HG02943 (cell line): ENCODE data around the gene CEACAM19.
"Not testable (repeated sequence)": the region's sequence is repeated elsewhere in the genome, so short reads cannot be mapped to it uniquely, and the experiment has no call there.

Experiments used
- ATAC-seq: cut with Tn5 transposase; IDR thresholded peaks from one replicate; pipeline ENCODE4 v1.9.1; 2021; ENCODE audit warnings: mild to moderate bottlenecking, low read depth, moderate library complexity; ENCODE audit not compliant: unreplicated experiment

CEACAM19 gene

DNA sequence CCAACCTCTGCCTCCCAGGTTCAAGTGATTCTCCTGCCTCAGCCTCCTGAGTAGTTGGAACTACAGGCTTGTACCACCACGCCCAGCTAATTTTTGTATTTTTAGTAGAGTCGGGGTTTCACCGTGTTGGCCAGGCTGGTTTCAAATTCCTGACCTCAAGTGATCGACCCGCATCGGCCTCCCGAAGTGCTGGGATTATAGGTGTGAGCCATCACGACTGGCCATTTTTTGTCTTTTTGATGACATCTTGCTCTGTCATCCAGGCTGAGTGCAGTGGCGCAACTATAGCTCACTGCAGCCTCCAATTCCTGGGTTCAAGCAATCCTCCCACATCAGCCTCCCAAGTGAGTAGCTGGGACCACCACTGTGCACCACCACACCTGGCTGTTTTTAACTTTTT is 49.1 kb downstream of the CEACAM19 start:
- not testable (repeated sequence) for ATAC-seq

DNA sequence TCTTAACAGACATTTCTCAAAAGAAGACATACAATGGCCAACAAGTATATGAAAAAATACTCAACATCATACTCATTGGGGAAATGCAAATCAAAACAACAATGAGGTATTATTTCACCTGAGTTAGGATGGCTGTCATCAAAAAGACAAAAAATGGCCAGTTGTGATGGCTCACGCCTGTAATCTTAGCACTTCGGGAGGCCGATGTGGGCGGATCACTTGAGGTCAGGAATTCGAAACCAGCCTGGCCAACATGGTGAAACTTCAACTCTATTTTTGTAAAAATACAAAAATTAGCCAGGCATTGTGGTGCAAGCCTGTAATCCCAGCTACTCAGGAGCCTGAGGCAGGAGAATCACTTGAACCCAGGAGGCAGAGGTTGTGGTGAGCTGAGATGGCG is 49.7 kb downstream of the CEACAM19 start:
- no peak for ATAC-seq

DNA sequence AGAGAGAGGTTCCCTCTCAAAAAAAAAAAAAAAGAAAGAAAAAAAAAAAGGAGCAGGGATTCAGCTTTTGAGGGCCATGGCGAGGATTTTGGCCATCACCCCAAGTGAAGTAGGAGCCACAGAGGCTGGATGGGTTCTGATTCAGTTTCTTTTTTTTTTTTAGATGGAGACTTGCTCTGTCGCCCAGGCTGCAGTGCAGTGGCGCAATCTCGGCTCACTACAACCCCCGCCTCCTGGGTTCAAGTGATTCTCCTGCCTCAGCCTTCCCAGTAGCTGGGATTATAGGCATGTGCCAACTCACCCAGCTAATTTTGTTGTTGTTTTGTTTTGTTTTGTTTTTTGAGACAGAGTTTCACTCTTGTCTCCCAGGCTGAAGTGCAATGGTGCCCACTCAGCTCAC is 50.1 kb downstream of the CEACAM19 start:
- not testable (repeated sequence) for ATAC-seq

DNA sequence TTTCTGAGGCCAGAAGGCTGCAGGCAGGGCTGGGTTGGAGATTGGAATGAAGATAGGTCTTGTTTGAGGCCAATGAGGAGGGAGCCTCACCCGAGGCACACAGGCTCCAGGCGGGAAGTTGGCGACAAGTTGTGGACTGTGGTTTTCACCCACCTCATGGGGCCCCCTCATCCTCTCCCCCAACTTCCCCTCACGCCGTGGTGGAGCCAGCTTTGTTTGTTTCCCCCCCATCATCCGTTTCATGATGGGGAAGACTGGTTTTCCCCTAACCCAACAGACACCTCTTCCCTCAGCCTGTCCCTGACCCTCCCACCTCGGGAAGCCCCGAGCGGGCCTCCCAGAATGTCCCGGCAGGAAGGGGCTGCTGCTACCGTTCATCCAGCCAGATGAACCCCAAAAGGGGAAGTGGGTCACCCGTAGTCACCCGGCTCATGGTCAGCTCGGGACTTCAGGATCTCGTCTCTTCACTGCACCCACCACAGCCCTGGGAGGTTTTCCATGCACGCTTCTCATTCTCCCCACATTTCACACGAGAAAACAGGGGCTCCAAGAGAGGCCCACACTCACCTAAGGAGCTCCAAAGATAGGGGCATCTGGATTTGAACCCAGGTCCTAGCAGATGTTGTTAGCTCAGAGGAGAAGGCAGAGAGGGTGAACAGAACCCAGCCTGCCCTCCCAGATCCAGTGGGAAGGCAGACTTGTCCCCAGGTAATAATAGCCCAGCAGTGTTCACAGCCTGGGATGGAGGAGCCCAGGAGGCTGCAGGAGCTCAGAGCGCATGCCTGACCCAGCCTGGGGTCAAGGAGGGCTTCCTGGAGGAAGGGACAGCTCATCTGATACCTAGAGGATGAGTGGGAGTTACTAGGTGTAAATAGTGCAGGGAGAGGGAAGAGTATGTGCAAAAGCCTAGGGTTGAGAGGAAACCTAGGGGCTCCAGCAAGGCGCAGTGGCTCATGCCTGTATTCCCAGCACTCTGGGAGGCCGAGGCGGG is 51.1 kb downstream of the CEACAM19 start:
- no peak for ATAC-seq

DNA sequence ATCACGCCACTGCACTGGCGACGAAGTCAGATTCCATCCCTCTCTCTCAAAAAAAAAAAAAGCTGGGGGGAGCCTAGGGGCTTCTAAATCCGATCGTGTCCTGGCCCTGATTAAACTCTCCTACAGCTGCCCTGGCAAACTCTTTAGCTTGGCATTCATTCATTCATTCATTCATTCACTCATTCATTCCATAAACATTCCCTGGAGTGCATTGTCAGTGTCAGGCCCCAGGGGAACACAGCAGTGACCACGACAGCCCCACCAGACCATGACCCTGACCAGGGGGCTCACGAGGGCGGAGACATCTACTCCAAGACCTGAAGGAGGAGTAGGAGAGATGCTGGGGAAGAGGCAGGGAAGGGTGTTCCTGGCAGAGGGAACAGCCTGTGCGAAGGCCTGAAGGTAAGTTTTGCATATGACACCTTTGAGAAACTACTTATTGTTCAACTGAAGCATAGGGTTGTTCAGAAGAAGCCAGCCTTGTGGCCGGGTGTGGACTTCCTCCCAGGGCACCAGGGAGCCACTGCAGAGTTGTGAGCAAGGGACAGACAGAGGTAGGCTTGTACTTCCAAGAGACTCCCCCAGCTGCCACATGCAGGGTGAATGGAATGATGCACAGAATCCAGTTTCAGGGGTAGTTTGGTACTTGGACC is 52.1 kb downstream of the CEACAM19 start:
- peak; percentile 30 for ATAC-seq

DNA sequence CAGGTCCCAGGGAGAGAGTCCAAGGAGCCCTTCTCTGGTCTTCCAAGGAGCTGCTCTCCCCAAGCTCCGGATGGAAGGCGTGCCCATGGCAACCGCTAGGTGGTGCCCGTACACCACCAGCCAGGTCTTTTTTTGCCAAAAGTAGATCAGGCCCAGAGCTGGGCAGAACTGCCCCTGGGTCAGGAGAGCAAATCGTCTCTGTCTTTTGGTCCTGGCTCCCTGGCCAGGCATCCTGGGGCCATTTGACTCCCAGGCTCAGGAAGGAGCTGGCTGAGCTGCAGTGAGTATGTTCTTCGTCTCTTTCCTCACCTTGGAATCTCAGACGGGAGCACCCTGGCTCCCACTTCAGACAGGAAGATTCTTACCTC is 52.7 kb downstream of the CEACAM19 start:
- ATAC-seq: peak; percentile 57

DNA sequence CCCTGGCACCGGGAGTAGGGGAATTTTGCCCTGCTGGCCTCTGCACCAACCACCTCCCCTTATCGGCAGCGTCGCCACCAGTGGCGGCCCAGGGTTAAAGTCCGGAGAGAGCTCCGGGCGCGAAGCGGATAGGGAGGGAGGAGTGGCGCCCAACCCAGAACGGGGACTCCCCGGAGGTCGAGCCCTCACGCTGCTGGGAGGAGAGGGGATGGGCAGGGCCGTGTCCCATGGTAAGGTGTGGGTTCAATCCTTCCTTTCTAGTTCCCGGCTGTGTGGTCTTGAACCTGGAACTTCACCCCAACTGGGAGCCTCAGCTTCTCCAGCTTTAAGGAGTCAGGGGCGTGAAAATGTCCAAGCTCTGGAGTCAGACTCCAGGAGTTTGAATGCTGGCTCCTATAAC is 54.0 kb downstream of the CEACAM19 start:
- no peak for ATAC-seq

DNA sequence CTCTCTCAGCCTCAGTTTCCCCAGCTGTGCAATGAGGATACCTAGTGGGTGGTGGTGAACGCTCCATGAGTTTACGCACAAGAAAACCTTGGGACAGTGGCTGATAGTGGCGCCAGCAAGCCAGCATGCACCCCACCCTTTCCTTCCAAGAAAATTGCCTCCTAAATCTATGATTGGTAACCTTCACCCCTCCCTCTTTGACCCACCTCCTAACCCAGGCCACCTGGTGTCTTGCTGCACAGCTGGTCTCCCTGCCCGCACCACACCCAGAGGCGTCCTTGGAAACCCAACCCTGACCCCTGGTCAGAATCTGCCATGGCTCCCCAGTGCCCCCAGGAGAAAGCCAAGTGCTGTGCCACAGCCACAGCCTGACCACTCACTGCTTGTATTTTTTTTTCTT is 54.4 kb downstream of the CEACAM19 start:
- ATAC-seq: no peak

DNA sequence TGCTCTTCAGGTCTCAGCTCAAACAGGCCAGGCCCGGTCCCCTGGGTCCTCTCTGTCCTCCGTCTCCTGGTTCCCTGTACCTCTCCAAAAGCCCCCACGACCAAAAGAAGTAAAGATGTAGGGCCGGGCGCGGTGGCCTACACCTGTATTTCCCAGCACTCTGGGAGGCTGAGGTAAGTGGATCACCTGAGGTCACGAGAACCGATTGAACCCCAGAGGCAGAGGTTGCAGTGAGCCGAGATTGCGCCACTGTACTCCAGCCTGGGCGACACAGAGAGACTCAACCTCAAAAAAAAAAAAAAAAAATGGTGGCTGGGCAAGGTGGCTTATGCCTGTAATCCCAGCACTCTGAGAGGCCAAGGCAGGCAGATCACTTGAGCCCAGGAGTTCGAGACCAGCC is 55.2 kb downstream of the CEACAM19 start:
- no peak for ATAC-seq

DNA sequence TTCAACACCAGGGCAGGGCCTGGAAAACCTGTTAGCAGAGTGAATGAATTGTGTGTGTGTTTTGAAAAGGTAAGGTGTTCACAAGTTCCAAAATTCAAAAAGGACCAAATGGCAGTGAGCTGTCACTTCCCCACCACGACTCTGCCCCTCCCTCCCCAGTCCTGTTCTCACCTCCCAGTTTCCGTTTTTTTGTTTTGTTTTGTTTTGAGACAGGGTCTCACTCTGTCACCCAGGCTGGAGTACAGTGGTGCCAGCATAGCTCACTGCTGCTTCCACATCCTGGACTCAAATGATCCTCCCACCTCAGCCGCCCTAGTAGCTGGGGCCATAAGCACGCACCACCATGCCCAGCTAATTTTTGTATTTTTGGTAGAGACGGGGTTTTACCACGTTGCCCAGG is 56.9 kb downstream of the CEACAM19 start:
- no peak for ATAC-seq

DNA sequence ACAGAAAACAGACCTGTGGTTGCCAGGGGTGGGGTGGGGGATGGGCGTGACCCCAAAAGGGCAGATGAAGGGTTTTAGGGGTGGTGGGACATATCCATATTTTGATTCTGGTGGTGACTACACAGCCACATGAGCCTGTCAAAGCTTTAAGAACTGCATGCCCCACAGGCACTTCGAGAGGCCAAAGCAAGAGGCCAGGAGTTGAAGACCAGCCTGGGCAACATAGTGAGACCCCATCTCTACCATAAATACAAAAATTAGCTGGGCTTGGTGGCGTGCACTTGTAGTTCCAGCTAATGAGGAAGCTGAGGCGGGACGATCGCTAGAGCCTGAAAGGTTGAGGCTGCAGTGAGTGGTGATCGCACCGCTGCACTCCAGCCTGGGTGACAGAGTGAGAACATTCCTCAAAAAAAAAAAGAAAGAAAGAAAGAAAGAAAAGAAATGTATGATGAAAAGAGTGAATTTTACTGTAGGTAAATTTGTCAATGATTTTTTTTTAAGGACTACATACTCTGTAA is 58.3 kb downstream of the CEACAM19 start:
- no peak for ATAC-seq

DNA sequence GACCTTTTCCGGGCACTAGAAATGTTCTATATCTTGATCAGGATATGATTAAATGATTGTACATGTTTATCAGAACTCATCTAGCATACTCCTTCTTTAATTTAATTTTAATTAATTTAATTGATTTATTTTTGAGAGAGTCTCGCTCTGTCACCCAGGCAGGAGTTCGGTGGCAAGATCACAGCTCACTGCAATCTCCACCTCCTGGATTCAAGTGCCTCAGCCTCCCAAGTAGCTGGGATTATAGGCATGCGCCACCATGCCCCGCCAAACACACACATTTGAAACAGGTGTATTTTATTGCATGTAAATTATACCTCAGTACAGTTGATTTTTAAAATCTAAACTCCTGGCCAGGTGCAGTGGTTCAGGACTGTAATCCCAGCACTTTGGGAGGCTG is 59.8 kb downstream of the CEACAM19 start:
- no peak for ATAC-seq

DNA sequence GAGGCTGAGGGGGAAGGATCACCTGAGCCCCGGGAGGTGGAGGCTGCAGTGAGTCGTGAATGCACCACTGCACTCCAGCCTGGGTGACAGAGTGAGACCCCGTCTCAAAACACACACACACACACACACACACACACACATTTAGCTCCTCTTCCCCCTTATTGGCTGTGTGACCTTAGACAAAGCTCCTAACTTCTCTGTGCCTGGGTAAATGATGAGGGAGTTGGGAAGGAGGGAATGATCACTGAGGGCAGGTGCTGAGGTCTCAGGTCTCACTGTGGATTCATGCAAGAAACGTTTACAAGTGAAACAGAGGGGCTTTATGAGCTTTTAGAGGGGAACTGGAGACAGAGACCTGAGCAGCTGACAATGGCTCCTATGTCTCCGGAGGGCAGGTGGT is 60.3 kb downstream of the CEACAM19 start:
- no peak for ATAC-seq

DNA sequence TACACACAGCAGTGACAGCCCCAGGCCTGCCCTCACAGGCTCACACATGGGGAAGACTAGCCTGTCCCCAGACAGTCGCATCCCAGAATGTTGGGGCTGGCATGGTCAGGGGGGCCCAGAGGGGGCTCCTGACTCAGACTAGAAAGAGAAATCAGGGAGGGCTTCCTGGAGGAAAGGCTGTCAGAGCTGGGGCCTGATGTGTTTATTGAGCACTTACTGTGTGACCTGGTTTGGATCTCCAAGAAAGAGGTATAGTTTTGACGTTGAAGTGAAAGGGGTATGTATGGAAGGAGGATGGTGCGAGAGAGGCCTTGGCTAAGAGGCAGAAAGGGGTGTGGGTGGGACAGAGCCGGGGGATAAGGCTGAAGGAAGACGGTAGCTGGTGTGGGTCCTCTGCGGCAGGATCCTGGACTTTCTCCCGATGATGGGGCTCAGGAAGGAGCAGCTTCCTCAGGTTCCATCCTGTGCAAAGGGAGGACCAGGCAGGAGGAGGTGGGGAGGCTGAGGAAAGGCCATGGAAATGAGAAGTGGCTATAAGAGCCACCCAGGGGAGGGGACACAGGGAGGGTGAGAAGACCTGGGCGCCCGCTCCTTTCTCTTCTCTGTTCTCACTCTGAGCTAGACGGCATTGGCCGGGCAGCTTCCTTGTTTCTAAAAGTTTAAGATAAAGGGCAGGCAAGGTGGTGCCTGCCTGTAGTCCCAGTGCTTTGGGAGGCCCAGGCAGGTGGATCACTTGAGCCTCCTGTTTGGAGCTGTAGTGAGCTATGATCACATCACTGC is 61.1 kb downstream of the CEACAM19 start:
- no peak for ATAC-seq
